AG09309 (cell line): Measurements from ENCODE around the gene PRDM1.

Experiments
- DNase-seq: peaks from one replicate; pipeline ENCODE4 v3.0.0-alpha.2; 2010; ENCODE audit warnings: low read depth
- H3K4me3 ChIP-seq: 2 replicates; pipeline ENCODE4 v1.5.1; 2011; ENCODE audit warnings: mild to moderate bottlenecking, low read depth, low read length, moderate library complexity; ENCODE audit not compliant: control insufficient read depth
- TF ChIP-seq, protein P1 (sequence below): IDR thresholded peaks from 2 replicates; pipeline ENCODE4 v1.5.1; 2011; ENCODE audit warnings: mild to moderate bottlenecking, low read depth, low read length, inconsistent platforms; ENCODE audit not compliant: insufficient read depth, control insufficient read depth; ENCODE audit errors: missing control alignments

Gene PRDM1

DNA sequence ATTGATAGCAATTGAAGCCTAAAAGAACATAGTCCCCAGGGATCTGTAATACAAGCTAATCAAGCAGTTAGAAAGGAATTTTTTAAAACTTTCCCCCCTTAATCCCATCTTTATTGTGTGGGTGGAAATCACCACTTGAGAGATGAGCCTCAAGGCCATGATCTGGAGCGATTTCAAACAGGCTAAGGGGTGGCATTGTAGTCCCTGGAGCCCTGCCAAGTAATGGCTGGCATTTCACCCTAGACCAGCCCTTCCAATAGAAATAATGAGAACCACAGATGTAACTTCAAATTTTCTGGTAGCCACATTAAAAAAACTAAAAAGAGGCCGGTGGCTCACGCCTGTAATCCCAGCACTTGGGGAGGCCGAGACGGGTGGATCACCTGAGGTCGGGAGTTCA, 46.9 kb downstream of the PRDM1 start:
- TF ChIP-seq, protein P1, sequence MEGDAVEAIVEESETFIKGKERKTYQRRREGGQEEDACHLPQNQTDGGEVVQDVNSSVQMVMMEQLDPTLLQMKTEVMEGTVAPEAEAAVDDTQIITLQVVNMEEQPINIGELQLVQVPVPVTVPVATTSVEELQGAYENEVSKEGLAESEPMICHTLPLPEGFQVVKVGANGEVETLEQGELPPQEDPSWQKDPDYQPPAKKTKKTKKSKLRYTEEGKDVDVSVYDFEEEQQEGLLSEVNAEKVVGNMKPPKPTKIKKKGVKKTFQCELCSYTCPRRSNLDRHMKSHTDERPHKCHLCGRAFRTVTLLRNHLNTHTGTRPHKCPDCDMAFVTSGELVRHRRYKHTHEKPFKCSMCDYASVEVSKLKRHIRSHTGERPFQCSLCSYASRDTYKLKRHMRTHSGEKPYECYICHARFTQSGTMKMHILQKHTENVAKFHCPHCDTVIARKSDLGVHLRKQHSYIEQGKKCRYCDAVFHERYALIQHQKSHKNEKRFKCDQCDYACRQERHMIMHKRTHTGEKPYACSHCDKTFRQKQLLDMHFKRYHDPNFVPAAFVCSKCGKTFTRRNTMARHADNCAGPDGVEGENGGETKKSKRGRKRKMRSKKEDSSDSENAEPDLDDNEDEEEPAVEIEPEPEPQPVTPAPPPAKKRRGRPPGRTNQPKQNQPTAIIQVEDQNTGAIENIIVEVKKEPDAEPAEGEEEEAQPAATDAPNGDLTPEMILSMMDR, result no peak
- H3K4me3 ChIP-seq, result no peak overlapping the region
- no peak for DNase-seq

DNA sequence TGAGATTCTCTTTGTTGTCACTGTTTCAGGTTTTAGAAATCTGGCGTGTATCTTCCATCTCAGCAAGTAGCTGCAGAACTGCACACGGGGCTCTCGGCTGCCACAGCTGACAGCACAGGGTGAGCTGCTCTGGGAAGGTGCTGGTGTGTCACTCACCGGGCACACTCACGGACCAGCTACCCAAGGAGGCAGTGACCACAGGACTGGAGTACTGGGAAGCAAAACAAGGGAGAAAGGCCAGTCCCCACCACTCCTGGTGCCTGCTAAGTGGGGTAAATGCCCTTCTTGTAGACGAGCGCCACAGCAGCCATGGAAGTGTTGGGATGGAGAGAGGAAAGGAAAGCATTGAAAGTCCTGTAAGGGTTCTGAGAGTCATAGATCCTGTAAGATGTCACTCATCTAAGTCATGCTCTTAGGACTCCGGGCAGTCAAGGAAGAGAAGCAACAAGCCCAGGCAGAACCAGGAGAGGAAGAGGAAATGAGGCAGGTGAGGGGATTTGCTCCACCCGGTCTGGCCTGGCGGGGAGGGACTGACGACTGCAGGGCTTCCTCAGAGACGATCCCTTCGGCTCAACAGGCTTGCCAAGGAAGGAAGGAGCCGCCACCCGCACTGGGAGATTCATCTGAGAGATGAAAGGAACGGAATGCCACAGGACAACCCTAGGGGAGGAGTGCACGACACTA, 48.1 kb downstream of the PRDM1 start:
- DNase-seq, result no peak
- TF ChIP-seq, protein P1, result no peak
- no peak overlapping the region for H3K4me3 ChIP-seq

DNA sequence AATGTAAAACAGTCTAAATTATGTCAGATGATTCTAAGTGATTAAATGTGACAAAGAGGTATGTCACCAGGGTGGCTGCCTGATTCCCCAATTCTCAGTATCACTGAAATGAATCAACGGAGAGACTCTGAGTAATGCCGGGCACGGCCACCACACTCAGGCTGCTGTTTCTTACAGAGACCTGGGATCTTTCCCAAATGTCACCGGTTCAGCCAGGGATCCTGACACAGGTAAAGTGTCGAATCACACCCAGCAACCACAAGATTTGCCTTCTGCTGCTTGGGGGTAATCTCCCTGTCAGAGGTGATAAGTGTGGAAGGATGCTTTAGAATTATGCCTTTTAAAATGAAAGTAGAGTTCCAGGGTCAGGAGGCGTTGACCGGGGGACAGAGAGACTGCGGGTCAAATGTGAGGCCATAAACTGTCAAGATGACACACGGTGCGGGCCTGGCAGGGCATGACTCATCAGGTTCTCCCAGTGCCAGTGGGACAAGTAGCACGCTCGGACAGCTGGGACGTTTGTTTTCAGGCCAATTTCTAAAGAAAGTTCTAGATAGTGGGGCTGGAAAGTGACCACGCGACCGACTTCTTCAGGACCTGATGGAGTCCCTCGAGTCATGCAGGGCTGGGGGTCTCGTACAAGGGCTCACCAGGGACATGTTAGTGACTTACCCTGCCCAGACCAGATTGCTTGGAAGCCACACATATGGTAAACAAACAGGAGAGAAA, 48.9 kb downstream of the PRDM1 start:
- TF ChIP-seq, protein P1, result no peak
- H3K4me3 ChIP-seq, result no peak overlapping the region
- no peak for DNase-seq

DNA sequence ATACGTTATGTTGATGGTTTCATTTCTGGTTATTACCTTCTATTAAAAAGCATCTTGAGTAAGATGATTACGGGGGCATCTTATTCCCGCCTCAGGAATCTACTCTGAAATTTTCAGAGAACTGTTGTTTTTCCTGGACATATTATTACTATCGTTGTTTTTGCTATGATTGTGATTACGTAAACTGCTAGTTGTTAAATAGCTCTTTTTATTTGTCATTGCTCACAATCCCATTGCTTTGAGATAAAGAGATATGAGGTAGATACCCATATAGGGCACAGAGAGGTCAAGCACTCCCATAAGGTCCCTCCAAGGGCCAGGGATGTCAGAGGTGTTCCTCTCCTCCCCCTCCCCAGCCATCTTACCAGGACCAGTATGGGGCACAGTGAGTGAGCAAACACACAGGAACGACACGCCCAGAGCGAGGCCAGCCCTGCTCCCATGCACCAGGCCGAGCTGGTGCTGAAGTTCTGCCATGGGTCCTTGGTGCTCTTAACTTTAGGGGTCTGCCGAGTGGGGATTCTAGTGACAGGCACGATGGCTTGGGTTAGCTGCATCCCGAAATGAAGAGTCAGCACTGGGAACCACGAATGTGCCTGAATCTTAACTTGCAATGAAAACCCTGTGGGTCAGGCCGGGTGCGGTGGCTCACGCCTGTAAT, 49.9 kb downstream of the PRDM1 start:
- no peak overlapping the region for H3K4me3 ChIP-seq
- TF ChIP-seq, protein P1, result no peak
- no peak for DNase-seq

DNA sequence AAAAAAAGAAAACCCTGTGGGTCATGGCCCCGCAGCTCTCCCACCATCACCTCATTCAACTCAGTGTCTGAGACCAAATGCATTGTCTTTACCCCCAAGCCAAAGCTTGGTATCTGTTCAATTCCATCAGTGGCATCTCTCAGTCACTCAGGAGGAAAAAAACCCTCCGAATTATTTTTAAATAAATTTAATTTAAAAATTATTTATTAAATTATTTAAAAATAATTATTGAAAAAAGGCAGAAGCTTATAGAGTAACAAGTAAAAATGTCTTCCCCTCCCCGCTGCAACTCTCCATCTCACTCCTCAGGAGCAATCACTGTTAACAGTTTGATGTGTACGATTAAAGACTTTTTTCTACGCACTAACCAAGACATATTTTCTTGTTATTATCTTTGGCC, 50.7 kb downstream of the PRDM1 start:
- H3K4me3 ChIP-seq, result no peak overlapping the region
- TF ChIP-seq, protein P1, result no peak

DNA sequence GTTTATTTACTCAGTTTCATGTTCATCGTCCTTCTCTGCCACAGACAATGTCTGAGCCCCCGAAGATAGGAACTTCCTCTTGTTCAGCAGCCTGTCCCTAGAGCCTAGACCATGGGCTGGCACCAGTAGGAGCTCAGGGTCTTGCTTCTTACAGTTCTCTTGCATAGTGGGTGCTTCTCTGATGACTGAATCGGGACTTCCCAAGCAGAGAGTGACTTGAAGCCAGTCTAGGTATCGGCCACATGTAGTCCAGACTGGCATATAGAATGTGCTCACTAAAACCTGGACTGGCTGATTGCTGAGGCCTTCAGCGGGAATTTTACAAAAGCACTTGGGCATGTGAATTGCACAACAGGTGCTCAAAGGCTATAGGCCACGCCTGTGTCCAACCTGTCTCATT, 52.0 kb downstream of the PRDM1 start:
- DNase-seq, result no peak
- no peak overlapping the region for H3K4me3 ChIP-seq
- TF ChIP-seq, protein P1, result no peak

More for the DNA sequence above, 50.7 kb downstream of the PRDM1 start:
- DNase-seq, result no peak
